GM19468 (cell line): Measurements from ENCODE around the gene PAX5.

Experiments
- ATAC-seq: cut with Tn5 transposase; IDR thresholded peaks from one replicate; pipeline ENCODE4 v1.9.1; 2021; ENCODE audit warnings: mild to moderate bottlenecking, moderate library complexity, moderate number of reproducible peaks; ENCODE audit not compliant: unreplicated experiment; ENCODE audit errors: extremely low read depth

PAX5 gene

DNA sequence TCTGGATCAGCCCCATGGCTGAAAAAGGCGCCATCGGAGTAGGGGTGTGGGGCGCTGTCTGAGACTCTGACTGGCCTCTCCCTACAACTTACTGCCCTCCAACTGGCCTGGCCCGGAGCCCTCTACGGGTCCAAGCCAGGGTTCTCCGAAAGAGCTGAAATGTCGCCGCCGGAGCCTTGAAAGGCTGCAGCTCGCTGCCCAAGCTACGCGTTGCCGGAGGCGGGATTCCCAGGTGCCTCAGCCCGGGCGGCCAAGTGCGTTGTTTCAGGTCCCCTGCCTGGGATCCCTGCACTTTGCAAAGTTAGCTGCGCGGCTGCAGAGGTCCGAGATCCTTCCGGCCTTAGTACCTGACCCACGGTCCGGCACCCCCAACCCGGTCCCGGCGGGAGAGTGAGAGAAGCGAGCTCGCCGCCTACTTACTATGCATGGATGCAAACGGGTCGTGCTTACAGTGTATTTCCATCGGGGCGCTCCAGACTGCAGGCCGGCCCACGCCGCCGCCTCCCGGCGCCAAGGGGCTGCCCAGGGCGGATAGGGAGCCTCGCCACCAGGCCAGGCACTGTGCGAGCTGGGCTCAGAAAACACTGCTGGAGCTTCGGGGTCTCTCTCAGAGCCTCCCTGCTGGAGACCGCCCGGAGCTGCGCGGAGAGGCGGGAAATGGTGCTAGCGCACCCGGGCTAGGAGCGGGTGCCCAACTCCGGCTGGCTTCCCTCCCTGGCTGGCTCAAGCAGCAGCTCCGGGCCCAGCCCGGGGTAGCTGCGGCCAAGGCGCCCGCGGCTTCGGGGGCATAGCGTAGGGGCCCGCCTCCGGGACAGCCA lies 7.7 kb downstream of the PAX5 start:
- no peak for ATAC-seq

DNA sequence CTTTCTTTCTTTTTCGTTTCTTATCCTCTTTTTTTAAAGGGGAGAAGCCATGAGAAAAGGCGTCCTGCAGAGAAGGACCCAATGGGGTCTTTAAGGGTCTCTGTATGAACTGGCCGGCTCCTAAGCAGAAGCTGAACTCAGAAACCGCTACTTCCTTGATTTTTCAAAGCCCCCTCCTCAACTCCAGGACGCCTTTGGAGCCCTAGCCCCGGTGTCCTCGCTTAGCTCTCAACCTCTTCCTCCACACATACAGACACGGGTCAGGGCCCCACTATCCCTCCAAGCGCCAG lies 8.3 kb downstream of the PAX5 start:
- no peak for ATAC-seq

DNA sequence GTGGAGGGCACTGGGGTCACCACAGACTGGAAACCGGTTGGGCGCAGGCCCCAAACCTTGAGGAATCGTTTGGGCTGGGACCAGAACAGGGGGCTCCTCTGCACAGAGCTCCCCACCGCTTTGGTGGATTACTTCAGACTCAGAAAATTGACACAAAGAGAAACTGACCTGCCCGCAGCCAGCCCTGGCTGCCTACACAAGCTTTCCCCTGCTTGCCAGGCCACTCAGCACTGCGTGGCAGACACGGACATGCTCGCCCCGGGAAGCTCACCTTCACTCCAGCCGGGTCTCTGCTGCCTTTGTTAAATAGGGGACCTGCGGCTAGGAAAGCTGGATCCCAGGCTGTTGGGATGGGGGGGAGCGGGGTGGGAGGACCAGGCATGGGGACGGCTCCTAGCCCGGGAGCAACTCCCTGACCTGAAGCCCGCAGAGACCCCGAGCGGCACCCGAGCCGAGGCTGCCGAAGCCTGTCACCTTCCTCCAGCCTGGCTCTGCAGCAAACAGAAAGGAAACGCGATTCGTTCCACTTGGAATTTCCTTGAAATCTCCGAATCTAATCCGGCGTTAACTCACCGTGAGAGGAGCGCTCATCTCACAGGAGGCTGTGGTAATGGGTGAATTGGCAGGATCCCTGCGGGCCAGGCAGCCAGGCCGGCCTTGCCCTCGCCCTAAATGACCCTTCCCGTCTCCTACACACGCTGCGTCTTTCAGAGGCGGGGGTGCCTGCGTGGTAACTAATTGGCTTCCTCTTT lies 8.8 kb downstream of the PAX5 start:
- no peak for ATAC-seq

DNA sequence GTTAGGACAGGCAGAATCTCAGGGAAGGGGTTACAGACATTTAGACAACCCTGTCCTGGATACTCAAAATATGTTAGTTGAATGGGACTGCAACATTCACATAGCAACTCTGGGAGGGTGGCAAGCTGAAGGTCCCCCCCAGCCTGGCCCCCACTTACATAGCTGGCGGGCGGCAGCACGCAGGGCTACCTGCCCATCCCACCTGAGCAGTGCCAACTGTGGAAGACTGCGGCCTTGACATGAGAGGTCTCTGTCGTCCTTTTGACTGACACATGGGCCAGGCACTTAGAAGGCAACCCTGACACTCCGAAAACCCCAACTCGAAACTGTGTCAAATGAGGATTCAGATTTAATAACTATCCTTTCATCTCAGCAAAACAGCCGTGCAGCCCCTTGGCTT lies 16.5 kb downstream of the PAX5 start:
- no peak for ATAC-seq

DNA sequence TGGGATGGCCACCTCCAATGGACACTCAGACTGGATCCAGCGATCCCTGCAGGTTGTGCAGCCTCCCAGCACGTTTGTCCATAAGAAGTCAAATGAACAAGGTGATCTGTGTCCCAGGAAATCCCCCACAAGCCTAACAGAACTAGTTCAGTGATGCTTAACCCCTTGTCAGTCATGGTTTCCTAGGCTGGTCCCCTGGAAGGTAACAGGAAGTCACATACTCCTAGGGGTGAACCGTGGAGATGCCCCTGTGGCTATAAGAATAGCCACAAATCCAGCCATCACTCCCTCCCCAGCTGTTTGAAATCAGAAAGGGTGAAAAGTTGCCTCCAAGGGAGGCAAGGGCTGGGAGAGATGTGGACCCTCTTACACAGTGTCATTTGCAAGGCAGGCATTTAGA lies 22.5 kb downstream of the PAX5 start:
- no peak for ATAC-seq

DNA sequence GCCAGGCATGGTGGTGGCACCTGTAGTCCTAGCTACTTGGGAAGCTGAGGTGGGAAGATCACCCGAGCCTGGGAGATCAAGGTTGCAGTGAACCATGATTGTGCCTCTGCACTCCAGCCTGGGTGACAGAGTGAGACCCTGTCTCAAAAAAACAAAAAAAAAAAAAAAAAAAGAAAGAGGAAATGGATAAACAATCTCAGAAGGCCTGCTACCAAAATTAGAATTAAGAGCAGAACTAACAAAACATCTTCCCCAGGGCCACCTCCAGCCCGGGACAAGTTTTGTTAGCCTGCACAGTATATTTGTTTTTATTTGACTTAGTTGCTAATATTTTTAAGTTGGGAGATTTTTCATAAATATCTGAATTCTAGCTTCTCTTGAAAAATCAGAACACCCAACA lies 23.1 kb downstream of the PAX5 start:
- no peak for ATAC-seq

DNA sequence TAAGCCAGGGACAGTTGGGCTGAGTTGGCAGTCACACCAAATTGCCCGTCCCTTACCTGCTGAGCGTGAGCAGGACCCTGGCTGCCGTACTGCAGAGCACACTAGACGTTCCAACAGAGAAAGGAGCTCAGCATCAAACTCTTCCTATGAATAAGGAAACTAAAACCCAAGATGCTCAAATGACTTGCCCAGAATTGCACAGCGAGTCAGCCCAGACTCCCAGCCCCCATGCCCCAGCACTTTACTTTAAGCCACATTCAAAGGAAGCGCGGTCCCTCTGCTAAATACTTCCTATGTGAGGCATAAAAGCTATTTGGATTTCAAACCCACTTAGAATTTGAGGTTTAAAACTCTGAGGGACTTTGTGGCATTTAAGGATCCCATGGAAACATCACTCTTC lies 23.9 kb downstream of the PAX5 start:
- no peak for ATAC-seq

DNA sequence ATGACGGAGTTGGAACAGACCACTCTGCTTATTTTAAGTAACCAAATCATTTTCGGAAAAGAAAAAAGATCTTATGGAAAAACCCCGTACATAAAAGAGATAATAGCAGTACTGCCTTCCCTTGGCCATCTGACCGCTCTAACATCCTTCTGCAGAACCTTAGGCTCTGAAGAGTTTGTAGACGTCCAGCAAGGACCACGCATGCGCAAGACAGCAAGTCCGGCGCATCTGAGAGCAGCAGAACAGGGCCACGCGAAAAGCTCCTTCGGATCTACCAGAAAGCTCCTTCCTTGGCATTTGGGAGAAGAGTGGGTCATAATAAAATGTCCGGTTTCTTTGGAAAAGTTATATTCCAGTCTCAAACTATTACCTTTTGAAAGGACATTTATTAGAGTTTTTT lies 26.8 kb downstream of the PAX5 start:
- no peak for ATAC-seq

DNA sequence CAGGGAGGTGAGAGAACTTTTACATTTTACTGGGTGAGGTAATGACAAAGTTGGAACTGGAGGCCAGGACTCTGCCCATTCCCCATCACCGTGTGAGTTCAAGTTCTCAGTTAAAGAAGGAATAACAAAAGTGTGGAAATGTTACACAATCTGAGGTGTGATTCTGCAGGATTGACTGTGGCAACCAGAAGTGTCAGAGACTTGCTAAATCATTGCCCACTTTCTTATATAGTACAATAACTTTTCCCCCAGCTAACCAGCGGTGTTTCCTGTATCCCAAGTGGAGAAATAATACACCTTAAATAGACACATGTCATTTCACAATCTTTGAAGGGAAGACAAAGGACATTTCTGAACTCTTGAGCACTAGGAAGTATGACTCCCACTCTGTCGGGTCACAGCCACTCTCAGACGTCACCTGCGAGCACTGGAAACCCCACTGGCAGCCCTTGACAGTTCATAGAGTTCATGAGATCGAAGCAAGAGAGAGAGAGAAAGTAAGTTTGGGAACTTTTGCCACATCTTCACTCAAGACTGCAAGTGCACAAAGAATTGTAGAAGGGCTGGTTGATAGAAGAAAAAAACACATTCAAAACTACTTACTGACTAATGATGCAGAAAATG lies 28.4 kb downstream of the PAX5 start:
- ATAC-seq: no peak

DNA sequence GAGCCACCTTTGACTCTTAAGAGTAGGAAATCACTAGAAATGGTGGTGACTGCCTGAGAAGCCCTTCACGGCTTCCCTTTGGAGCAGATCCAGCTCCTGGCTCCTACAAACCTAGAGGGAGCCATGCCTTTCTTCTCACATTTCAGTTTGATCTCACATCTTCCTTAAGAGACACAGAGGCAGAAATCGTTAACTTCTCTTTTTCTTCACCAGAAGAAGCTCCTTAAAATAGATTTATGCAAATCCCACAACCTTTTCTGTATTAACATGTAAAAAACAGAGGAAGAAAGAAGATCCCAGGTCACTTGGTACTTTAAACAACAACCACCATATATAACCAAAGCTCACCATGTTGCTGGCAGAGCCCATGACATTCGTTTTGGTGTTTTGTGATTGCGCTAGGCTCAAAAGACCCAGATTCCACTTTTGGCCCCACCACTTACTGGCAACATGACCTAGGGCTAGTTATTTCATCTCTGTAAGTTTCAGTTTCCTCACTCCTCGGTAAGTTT lies 29.6 kb downstream of the PAX5 start:
- ATAC-seq: peak; percentile 15

DNA sequence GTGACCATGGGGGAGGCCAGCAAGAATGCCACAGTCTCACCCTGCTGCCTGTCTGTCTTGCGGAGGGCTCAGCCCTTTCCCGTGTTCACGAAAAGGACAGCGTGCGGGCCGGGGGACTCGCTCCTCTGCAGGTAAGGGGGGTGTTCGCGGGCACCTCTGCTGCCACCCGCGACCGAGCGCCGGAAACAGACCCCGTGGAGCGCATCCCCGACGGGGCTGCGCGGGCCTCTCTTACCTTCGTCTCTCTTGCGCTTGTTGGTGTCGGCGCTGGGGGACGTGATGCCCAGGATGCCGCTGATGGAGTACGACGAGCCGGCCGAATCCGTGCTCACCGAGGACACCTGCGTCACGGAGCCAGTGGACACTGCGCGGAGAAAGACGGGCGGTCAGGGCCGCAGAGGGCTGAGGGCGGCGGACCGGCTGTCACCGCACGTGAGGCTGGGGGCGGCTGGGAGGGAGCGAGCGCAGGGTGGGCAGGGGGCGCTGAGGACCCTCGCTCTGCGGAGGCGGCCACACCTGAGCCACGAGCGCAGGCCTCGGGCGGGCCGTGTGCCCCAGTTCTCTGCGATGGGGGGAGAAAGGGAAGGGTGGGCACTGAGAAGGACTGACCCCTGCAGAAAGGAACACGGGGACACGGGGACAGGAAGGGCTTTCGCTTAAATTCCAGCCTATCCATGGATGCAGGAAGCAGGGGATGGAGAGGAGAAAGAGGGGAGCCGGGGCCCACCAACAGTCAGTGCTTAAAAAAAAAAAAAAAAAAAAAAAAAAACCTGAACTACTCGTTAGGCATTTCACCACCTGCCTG lies 31.5 kb downstream of the PAX5 start:
- no peak for ATAC-seq

DNA sequence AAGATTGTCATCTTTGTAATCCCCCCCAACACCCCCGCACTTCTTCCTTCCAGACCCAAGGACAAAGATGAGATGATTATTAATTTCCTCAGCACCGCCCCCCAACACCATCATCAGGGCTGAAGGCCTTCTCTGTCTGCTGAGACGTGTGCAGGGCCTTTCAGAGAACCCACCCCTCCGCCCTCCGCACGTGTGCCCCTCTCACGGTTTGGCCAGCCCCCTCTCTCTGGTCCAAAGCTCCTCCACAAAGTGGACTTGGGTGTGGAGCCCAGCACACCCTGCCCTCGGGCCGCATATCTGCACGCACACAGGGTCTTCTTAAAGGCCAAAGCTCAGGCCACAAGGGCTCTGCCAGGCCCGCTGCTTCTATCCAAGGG lies 32.0 kb downstream of the PAX5 start:
- ATAC-seq: no peak

DNA sequence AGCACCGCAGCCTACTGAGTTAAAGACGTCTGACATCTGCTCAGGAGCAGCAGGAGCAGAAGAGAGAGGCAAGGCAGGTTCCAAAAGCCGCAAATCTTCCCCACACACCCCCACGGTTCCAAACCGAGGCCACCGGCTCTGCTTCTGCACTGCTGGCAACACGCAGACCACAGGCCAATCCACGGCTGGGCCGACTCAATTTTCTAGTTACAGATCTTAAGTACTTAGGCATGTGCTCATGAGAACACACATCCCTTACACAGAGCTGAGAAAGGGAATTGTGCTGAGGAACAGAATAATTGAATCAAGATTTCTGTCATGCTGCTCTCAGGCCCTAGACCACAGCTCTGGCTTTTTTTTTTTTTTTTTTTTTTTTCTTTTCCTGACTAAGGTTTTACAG lies 32.6 kb downstream of the PAX5 start:
- no peak for ATAC-seq

DNA sequence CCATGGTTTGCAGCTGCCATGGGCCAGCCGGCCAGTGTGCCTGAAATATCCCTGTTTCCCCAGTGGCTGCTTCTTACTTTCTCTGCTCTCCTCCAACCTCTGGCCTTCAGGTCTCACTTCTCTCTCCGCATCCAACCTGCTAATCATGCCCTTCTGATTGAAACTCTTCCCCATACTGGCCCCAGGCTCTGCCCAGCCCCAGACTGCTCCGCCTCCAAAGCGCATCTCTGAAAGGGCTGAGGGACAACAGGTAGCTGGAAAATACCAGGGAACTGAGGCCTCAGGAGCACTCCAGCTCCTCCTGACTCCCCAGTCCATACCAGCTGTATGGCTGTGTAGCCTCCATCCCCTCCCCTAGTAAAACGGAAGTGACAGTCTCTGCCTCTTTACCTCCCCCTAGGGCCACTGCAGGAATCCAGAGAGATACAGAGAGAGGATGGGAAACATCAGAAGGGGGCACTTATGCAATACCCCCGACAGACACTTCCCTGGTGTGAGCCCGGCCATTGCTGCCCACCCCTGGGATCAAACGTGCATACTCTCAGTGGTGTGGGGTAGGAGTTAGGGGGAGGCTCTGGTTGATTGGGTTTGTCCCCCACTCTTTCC lies 34.2 kb downstream of the PAX5 start:
- ATAC-seq: no peak

DNA sequence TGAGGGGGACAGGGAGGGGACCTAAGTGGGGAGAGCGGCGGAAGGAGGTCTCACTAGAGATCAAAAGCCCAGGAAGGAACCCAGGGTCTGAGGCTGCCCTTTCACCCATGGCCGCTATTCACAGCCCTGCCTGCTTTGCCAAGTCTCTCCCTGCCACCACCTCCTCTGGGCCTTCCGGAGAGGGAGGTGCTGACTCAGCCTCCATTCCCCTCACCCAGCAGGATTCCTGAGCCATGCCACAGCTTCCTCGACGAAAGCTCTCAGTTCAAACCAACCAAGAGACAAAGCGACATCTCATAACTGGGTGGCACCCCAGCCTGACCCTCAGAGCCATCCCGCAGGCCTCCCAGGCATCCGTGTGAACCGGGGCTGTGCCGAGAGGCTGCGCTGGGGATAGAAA lies 36.7 kb downstream of the PAX5 start:
- ATAC-seq: no peak

DNA sequence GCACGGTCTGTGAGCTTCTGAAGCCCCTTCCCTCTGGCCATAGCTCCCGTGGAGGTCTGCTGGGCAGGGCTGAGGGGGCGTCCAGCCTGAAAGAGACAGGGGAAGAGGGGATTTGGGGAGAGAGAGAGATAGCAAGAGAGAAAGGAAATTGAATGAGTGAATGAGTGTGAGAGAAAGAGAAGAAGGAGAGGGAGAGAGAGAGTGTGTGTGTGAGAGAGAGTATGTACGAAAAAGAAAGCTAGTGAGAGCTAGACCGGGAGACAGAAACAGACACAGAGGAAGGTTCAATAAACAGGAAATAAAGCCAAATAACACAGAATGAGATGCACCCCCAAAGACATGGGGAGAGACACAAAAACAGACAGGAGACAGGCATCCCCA lies 37.4 kb downstream of the PAX5 start:
- ATAC-seq: no peak

DNA sequence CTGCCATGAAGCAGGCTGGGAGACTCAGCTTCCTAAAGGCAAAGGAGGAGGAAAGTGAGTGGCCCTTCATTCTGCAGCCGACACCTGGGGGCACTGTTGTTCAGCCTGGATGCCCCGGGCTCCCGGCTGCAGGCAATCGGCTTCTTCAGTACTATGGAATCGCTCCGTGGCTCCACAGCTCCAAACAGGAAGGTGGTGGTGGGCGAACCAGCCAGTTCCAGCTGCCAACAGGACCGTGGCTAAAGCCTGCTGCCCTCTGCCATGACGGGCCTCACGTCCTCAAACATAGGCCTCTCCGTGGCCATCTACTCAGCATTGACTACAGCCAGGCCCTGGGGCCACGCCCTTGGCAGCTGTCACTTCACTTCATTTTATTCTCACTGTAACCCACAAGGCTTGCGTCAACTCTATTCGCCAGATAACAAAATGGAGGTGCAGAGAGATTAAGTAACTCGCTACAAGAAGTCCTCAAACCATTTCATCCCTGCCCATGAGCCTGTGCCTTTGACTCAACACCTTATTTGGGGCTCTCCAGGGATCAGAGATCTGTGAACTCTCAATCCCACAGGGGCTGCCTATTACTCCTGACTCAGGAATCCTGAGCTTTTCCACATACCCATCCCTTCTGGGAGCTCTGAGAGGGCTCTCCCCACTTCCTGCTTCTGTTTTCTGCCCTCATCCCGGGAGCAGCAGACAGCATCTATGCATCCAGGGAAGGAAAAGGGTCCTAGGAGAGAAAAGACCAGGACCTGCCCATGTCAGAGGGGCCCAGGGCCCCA lies 38.0 kb downstream of the PAX5 start:
- ATAC-seq: peak; percentile 33

DNA sequence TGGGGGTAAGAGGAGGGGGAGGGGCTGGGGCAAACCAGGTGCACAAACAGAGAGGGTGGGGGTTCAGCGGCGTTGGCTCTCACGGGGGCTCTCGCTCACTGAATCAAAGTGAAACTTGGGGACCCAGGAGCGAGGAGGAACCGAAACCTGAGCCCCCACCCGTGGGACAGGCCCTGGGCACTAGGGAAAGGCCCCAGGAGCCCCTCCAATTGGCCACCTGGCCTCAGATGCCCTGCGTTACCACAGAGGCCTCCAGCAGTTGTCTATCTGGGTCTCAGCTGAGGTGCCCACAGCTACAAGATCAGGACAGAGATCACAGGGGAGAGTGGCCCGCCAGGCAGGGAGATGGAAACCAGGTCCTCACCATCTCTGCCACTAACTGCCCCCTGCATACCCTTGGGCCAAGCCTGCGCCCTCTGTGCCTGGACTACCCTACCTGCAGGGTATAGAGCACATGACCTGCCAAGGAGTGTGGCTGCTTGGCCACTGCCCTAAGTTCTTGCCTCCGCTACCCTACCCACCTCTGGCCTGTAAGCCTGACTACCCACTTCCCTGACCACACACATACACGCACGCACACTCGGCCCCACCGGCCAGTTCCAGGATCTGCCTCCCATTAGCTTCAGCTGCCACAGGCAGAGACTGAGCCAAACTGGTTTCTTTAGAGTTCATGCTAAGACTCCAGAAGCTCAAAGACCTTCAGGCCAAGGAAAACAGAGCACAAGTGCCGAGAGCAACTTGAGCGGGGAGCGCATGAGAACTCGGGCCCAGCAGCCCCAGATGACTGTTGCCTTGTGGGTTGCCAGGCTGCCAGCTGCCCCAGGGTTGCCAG lies 39.9 kb downstream of the PAX5 start:
- ATAC-seq: peak; percentile 24
